ENCODE measurements around the gene EXOC4. TPM values are rescaled to one million over a fixed set of nuclear protein-coding genes. Genes with fewer than 3 reads are reported as not detected.

The EXOC4 gene
- total and polyA plus RNA-seq, 7 donors, result 16.4 to 76.7 (median 50.7) TPM

DNA sequence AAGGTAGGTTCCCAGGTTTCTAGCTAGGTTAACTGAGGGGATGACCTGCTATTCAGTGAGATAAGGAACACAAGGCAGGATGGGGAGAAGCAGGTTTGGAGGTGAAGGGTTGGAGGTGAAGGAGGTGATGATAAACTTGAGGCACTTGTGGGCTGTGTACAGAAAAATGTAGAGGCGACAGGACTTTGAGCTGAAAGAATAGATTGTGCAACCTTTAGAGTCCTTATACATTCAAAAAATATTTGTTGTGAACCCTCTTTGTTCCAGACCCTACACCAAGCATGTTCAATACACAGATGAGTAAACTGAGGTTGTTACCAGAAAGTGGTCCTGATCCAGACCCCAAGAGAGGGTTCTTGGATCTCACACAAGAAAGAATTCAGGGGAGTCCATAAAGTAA lies 828.8 kb downstream of the EXOC4 start:
- WGBS, 2 donors, result 96 to 100% methylated on average over 1 of the region's 1 CpG
- H3K27ac ChIP-seq, result no peak overlapping the region
- no peaks in the 10 kb centered on the region for H3K27me3 ChIP-seq
- H3K36me3 ChIP-seq, result no peaks in the 10 kb centered on the region
- no peak overlapping the region for H3K4me3 ChIP-seq
- TF ChIP-seq EP300 (IDR thresholded peaks at IDR 0.05) (no peak), POLR2AphosphoS5 (IDR thresholded peaks at IDR 0.05) (no peak), POLR2A (IDR thresholded peaks at IDR 0.05) (no peak)
- TF ChIP-seq, protein P1, sequence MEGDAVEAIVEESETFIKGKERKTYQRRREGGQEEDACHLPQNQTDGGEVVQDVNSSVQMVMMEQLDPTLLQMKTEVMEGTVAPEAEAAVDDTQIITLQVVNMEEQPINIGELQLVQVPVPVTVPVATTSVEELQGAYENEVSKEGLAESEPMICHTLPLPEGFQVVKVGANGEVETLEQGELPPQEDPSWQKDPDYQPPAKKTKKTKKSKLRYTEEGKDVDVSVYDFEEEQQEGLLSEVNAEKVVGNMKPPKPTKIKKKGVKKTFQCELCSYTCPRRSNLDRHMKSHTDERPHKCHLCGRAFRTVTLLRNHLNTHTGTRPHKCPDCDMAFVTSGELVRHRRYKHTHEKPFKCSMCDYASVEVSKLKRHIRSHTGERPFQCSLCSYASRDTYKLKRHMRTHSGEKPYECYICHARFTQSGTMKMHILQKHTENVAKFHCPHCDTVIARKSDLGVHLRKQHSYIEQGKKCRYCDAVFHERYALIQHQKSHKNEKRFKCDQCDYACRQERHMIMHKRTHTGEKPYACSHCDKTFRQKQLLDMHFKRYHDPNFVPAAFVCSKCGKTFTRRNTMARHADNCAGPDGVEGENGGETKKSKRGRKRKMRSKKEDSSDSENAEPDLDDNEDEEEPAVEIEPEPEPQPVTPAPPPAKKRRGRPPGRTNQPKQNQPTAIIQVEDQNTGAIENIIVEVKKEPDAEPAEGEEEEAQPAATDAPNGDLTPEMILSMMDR (IDR thresholded peaks at IDR 0.05), result no peak
- intact Hi-C loops (cut with DNase I), result no loop called here
- no peaks in the 10 kb centered on the region for H3K4me1 ChIP-seq
- no peak for DNase-seq
- H3K9me3 ChIP-seq, result no peaks in the 10 kb centered on the region

DNA sequence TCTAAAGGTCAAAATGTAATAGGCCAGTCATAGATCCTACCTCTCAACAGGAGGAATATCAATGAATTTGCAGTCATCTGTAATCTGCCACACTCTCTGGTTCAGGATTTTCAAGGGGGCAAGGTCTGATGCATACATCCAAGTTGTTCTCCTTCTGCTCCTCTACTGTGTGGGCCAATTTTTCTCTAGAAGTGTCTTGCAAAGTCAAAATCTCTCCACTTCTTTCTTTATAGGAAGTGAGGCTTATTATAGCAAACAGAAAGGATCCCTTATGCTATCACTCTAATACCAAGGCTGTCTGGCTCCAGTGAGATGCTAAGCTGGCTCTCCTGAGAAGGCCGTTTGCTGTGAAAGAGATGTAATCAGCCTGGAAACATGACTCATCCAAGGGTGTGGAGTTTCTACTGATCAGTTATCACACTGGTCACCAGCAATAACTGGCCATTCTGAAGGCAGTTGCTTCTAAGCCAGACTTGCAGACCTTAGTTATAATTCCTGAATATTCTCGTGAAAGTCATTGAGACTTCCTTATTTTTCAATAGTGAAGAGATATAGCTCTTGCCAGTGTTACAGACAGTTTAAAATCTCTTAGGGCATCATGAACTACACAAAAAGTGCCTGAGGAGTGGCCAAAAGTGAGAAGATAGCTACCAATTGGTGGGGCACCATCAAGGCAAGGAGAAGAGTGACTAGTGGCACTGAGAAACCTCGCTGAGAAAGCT lies 831.0 kb downstream of the EXOC4 start:
- no peak for DNase-seq
- WGBS, 2 donors, result 86 to 88% methylated on average over 3 of the region's 3 CpGs
- H3K27ac ChIP-seq, result no peak overlapping the region

DNA sequence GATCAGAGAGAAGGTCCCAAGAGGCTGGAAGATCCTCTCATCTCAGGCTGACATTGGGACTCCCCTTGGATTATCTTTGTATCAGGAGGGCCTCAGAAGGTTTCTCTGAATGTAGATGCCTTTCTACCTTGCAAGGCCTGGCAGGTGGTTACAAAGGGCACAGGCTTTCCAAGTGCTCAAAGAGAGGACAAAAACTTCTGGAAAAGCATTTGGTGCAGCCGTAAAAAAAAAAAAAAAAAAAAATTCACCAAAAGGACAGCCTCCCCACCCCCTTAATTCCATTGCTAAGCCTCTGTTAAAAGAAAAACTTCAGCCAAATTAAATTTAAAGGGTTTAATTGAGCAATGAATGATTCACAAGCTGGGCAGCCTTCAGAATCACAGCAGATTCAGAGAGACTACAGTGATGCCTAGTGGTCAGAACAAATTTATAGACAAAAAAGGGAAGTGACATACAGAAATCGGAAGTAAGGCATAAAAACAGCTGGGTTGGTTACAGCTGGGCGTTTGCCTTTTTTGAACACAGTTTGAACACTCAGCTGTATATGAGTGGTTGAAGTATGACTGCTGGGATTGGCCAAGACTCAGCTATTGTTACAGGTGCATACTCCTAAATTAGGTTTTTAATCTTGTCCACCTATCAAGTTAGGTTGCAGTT lies 831.7 kb downstream of the EXOC4 start:
- H3K27ac ChIP-seq, result no peak overlapping the region
- WGBS, 2 donors, result 68 to 84% methylated on average over 3 of the region's 3 CpGs
- no peaks in the 10 kb centered on the region for H3K36me3 ChIP-seq
- no peak for DNase-seq
- intact Hi-C loops (cut with DNase I), result no loop called here
- no peaks in the 10 kb centered on the region for H3K4me1 ChIP-seq
- H3K4me3 ChIP-seq, result no peak overlapping the region
- TF ChIP-seq POLR2A (IDR thresholded peaks at IDR 0.05), result no peak
- TF ChIP-seq, protein P1 (IDR thresholded peaks at IDR 0.05), result no peak
- TF ChIP-seq EP300 (IDR thresholded peaks at IDR 0.05), result no peak
- TF ChIP-seq POLR2AphosphoS5 (IDR thresholded peaks at IDR 0.05), result no peak
- no peaks in the 10 kb centered on the region for H3K9me3 ChIP-seq
- H3K27me3 ChIP-seq, result no peaks in the 10 kb centered on the region

More for the DNA sequence above, 831.0 kb downstream of the EXOC4 start:
- intact Hi-C loops (cut with DNase I), result no loop called here
- H3K4me3 ChIP-seq, result no peak overlapping the region
- no peaks in the 10 kb centered on the region for H3K4me1 ChIP-seq
- H3K36me3 ChIP-seq, result no peaks in the 10 kb centered on the region
- H3K27me3 ChIP-seq, result no peaks in the 10 kb centered on the region
- no peak for TF ChIP-seq POLR2A (IDR thresholded peaks at IDR 0.05)
- H3K9me3 ChIP-seq, result no peaks in the 10 kb centered on the region

DNA sequence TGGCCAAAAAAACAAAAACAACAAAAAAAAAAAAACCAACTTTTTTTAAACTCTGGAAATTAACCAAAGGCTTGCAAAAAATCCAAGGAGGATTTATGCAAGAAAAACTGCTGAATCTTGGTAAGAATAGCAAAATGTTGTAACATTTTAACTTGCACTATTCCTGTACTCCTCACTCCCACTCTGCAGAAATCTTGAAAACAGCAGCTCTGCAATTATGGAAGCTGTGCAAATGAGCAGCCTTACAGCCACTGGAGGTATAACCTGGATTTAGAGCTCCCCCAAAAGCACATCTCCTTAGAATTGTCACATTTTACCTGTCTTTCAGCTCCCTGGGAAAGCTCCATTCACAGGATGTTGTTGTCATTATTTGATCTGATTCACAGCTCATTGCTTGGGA lies 832.4 kb downstream of the EXOC4 start:
- intact Hi-C loops (cut with DNase I), result no loop called here

More for the DNA sequence above, 832.4 kb downstream of the EXOC4 start:
- Histone ChIP-seq H3K4me1 (no peaks in the 10 kb centered on the region), H3K27me3 (no peaks in the 10 kb centered on the region), H3K9me3 (no peaks in the 10 kb centered on the region), H3K27ac (no peak overlapping the region), H3K4me3 (no peak overlapping the region), H3K36me3 (no peaks in the 10 kb centered on the region)
- no peak for DNase-seq
- TF ChIP-seq POLR2A (IDR thresholded peaks at IDR 0.05) (no peak), POLR2AphosphoS5 (IDR thresholded peaks at IDR 0.05) (no peak), EP300 (IDR thresholded peaks at IDR 0.05) (no peak)
- TF ChIP-seq, protein P1 (IDR thresholded peaks at IDR 0.05), result no peak

Measured in sigmoid colon (tissue), 7 donors.